Hepatocyte (in vitro differentiated cells): Measurements from ENCODE around the gene PRRX1.

Experiments used
- CTCF ChIP-seq: fragments of 200-600 bp; sonication (generic); IDR thresholded peaks from 2 replicates; pipeline ENCODE4 v1.5.1; 2016; ENCODE audit warnings: antibody characterized with exemption, mild to moderate bottlenecking; ENCODE audit not compliant: poor library complexity
- EZH2 ChIP-seq: fragments of 200-600 bp; sonication (generic); IDR thresholded peaks from 2 replicates; pipeline ENCODE4 v1.6.1; 2016; ENCODE audit warnings: antibody characterized with exemption, mild to moderate bottlenecking, borderline replicate concordance
- EZH2phosphoT487 ChIP-seq: fragments of 200-600 bp; sonication (generic); IDR thresholded peaks from one replicate; pipeline ENCODE4 v1.6.1; 2018; ENCODE audit warnings: antibody characterized with exemption, mild to moderate bottlenecking, low read depth, moderate library complexity; ENCODE audit not compliant: unreplicated experiment, severe bottlenecking

GRCh38 chr1:170705981-170706380, 42.0 kb downstream of the PRRX1 start:
- TF ChIP-seq CTCF (no peak), EZH2 (no peak), EZH2phosphoT487 (no peak)
